Lower leg skin (tissue), 3 donors: ENCODE results near the gene PTGDR.

Experiments used
- POLR2A ChIP-seq, 2 donors: fragments of 450-650 bp; IDR thresholded peaks; one replicate each; pipeline ENCODE4 v1.6.1; 2016 to 2017; ENCODE audit warnings: antibody characterized with exemption in 2 of 2, mild to moderate bottlenecking in 1 of 2, moderate library complexity in 1 of 2
- TF ChIP-seq, protein P1 (sequence below), 3 donors: fragments of 450-650 bp; IDR thresholded peaks; one replicate each; pipeline ENCODE4 v1.5.1; 2016; ENCODE audit warnings: antibody characterized with exemption in 3 of 3, mild to moderate bottlenecking in 3 of 3, moderate library complexity in 2 of 3

DNA sequence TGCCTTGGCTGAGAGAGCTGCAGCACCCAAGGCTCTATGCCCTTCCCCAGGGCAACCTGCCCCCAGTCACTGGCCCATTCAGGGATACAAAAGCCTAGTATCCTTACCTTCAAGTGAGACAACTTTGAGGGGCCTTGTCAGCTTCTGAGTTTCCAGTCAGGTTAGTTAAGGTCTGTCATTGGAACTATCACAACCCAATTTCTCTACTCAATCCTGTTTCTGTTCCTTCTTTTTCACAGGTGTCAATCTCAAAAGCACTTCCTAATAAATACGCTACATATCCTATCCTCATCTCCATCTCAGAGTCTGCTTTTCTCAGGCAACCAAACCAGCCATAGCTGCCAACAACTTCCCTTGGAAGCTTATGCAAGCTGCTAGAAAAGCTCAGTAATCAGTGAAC, 4.9 kb upstream of the PTGDR start:
- TF ChIP-seq, protein P1, sequence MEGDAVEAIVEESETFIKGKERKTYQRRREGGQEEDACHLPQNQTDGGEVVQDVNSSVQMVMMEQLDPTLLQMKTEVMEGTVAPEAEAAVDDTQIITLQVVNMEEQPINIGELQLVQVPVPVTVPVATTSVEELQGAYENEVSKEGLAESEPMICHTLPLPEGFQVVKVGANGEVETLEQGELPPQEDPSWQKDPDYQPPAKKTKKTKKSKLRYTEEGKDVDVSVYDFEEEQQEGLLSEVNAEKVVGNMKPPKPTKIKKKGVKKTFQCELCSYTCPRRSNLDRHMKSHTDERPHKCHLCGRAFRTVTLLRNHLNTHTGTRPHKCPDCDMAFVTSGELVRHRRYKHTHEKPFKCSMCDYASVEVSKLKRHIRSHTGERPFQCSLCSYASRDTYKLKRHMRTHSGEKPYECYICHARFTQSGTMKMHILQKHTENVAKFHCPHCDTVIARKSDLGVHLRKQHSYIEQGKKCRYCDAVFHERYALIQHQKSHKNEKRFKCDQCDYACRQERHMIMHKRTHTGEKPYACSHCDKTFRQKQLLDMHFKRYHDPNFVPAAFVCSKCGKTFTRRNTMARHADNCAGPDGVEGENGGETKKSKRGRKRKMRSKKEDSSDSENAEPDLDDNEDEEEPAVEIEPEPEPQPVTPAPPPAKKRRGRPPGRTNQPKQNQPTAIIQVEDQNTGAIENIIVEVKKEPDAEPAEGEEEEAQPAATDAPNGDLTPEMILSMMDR (IDR thresholded peaks at IDR 0.05): no peak
- TF ChIP-seq POLR2A (IDR thresholded peaks at IDR 0.05): no peak
